ENCODE measurements around the gene POLE.

Gene POLE

GRCh38 chr12:132653567-132654290 lies 33.4 kb downstream of the POLE start:
- DNase-seq (ENCODE audit: low read depth), result no peak

GRCh38 chr12:132651444-132652100 lies 35.6 kb downstream of the POLE start:
- no peak for DNase-seq (ENCODE audit: low read depth)

- DNase-seq (ENCODE audit: low read depth), result no peak
Measured at GRCh38 chr12:132649226-132649945, 37.8 kb downstream of the POLE start.

GRCh38 chr12:132648616-132649225 lies 38.4 kb downstream of the POLE start:
- no peak for DNase-seq (ENCODE audit: low read depth)

- DNase-seq (ENCODE audit: low read depth), result no peak
Measured at GRCh38 chr12:132647858-132648257, 39.3 kb downstream of the POLE start.

GRCh38 chr12:132646850-132647249 lies 40.3 kb downstream of the POLE start:
- no peak for DNase-seq (ENCODE audit: low read depth)

- no peak for DNase-seq (ENCODE audit: low read depth)
Measured at GRCh38 chr12:132642846-132643835, 44.0 kb downstream of the POLE start.

GRCh38 chr12:132641811-132642650 lies 45.1 kb downstream of the POLE start:
- DNase-seq (ENCODE audit: low read depth), result no peak

- no peak for DNase-seq (ENCODE audit: low read depth)
Measured at GRCh38 chr12:132640936-132641335, 46.2 kb downstream of the POLE start.

- no peak for DNase-seq (ENCODE audit: low read depth)
Measured at GRCh38 chr12:132639956-132640520, 47.1 kb downstream of the POLE start.

GRCh38 chr12:132638541-132639408 lies 48.4 kb downstream of the POLE start:
- no peak for DNase-seq (ENCODE audit: low read depth)

GRCh38 chr12:132637811-132638210 lies 49.3 kb downstream of the POLE start:
- DNase-seq (ENCODE audit: low read depth), result no peak

- DNase-seq (ENCODE audit: low read depth), result no peak
Measured at GRCh38 chr12:132635076-132635955, 51.8 kb downstream of the POLE start.

GRCh38 chr12:132634411-132634990 lies 52.6 kb downstream of the POLE start:
- no peak for DNase-seq (ENCODE audit: low read depth)

- DNase-seq (ENCODE audit: low read depth), result no peak
Measured at GRCh38 chr12:132633901-132634300, 53.2 kb downstream of the POLE start.

- no peak for DNase-seq (ENCODE audit: low read depth)
Measured at GRCh38 chr12:132633398-132633797, 53.7 kb downstream of the POLE start.

GRCh38 chr12:132632521-132633228 lies 54.5 kb downstream of the POLE start:
- no peak for DNase-seq (ENCODE audit: low read depth)

Data from activated gamma-delta T cell treated with anti-CD3 and anti-CD28 coated beads, Interleukin-2, amount 50 U/mL, for 16 hours (primary cell).